KG1 (cell line): ENCODE data around the gene NRXN3.

Experiments used
- DNase-seq: peaks from one replicate; lab custom pipeline; 2025; lab: John Stamatoyannopoulos, UW

Gene NRXN3

DNA sequence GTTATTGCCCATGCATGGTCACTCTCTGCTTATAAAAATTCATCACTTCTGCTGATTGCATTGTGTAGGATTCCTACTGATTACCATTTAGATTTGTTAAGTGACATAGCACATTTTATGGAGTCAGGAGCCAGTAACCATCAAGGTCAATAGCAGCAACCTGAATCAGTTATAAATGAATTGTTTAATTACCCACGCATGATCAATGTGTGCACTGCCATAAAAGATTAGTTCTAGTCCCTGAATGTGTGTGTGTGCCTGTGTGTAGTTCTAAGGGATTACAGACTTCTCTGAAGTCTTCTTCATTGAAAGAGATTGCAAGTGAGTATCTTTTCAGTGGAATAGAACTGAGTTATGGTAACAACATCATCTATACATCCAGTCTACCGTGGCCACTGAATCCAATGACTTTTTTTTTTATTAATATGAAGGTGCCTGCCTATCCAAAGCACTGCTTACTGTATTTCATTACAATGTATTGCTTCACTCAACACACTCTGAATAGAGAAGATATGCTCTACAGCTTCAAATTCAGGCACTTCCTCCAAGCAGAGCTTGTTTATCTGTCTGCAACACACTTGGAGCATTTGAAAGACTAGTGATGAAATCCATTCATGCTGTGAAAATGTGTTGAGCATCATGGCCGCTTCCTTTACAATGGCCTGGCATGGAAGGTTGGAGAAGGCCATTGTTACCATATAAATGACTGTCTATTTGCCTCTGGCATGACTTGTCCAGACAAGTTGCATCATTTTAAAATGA lies 1659.4 kb downstream of the NRXN3 start:
- no peak for DNase-seq

DNA sequence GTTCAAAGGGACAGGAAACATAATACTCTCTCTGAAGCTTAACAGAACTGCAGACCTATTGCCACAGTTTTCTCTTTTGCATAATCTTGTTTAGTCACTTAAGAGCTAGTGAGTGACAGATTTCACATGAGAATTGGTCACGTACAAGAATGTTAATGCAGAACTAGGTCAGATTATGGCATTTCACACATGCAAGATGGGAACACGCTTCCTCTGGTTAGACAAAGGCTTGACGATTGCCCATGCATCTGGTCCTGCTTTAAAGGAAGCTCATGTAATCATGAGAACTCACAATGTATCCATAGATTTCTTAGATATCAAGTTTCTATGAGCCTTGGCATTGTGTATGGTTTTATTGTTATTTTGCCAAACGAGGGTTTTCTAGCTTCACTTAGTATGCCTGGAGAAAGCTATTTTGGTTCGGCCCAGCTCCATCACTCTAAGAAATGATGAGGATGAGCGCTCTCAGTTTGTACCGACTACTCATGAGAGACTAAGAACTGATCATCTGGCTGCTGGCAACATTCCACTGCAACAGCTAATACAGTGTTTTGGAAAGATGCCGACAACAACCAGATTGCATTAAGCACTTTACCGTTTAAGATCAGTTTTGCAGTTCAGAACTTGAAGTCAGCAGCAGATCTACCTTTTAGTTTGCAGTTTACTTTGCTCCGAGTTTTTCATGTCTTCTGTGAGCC lies 1661.2 kb downstream of the NRXN3 start:
- DNase-seq = no peak

DNA sequence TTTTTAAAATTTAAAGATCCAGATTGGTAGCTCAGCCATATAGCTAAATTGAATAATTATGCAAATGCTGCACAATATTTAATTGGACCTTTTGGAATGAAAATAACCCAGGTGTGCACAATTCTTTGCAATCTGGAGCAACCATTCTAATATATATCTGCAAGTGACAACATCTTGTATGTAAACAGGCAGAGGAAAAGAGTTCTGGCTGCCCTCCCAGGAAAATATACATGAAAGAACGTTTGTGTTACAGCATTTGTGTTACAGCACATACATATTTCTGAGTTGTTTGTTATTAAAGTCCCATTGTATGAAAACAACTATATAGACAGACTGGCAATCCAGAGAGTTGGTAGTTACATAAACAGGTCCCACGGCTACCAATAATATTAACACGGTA lies 1663.6 kb downstream of the NRXN3 start:
- DNase-seq = no peak

DNA sequence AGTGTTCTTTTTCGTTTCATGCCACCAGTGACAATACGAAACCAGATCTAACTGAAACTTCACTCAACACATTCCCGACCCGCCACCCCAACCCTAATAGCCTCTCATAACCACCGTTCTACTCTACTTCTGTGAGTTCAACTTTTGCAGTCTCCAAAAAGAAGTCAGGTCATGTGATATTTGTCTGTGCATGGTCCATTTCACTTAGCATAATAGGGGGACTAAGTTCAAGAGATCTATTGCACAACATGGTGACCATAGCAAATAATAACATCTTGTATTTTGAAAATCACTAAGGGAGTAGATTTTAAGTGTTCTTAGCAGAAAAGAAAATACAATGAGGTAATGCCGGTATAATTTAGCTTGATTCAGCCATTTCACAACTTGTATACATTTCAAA lies 1664.7 kb downstream of the NRXN3 start:
- DNase-seq = no peak

DNA sequence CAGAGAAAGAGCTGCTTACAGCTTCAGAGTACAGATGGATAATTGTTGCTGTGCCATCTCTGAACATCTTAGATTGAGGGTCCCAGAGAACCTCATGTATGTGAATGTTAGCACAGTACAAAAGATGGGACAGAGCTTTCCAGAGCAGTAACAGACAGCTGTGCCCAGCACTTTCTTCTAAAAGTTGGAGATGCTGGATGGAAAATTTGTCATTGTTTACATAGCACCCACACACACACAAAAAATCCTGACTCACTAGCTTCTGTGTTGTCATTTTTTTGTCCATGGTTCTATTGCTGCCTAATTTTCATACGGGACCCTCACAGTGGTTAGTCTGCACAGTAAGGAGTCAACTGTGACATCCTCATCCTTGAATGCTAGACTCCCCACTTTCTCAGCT lies 1666.4 kb downstream of the NRXN3 start:
- DNase-seq = no peak

DNA sequence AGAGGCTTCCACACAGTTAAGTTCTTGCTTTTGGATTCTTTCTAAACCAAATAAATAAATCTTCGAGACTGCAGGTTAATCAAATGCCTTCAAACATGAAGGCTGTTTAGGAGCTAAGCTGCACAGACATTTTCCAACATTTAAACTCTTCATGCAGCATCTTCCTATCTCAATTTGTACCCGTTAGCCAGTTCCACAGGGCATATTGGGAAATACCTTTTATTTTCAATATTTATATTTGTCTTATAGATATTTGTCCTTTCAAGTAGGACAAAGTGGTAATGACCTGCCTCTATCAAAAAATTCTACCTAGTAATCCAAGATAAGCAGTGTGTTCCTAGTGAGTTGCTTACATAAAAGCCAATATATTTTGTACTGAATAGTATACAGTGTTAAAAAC lies 1667.5 kb downstream of the NRXN3 start:
- no peak for DNase-seq

DNA sequence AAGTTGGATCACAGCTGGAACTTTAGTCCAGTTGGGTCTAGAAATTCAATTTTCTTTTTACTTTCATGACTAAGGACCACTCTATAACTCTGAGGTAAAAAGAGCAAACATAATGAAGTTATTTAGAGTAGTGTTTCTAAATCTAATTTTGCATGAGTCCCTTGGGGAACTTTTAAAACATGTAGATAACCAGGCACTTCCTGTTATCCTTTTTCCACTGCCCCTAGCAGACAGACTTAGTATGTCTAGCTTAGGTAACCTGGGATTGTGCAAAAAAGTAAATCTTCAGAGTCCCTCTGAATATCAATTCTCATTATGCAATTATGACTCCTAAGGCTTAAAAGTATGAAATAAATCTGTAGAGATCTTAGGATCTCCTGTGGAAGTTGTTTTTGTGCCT lies 1669.9 kb downstream of the NRXN3 start:
- DNase-seq = no peak

DNA sequence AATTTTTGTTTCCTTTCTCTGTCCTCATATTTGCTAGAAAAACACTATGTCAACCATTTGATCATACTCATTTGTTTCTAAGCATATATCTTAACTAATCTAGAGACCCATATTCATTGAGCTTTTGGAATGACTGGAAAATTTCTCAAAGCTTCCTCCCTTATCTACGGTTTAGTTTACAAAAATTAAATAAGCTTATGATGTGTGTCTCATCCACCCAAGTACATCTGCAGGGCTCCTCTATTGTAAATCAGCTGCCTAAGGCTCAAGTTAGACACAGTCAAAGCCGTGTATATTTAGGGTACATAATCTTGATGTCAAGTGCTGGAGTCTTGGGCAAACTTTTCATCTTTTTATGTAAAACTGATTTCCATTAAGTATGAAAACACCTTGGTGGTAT lies 1670.7 kb downstream of the NRXN3 start:
- no peak for DNase-seq

DNA sequence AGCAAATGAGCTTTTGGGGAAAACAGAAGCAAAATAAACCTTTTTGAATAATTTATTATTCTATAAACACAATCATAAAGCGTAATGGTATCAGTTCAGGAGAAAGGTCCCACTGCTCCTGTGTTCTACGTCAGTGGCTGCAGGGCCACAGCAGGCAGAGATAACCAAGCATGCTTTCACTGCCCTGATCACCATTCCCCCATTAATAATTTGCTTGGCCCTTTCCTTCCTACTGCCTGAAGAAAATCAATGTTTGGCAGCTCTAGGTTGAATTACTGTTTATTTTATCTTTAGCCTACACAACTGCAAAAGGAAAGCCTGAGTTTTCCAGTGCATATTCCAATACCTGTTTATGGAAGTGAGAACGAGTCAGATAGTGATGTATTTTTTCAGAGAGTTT lies 1671.3 kb downstream of the NRXN3 start:
- DNase-seq = no peak

DNA sequence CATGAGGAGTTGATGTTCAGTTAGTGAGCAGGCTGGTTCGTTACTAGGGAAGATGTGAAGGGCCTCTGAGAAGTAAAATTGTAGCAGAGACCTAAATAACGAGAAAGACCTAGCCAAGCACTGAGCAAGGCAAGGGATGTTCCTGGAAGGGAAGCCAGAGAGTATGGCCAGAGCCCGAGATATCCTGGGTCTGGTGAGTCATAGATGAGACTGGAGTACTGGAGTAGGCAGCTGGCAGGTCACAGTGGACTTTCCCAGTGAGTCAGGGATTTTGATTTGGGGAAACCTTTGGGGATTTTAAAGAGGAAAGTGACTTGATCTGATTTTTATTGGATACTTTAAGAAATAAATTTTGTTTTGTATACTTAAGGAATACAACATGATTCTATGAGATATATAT lies 1672.1 kb downstream of the NRXN3 start:
- no peak for DNase-seq

DNA sequence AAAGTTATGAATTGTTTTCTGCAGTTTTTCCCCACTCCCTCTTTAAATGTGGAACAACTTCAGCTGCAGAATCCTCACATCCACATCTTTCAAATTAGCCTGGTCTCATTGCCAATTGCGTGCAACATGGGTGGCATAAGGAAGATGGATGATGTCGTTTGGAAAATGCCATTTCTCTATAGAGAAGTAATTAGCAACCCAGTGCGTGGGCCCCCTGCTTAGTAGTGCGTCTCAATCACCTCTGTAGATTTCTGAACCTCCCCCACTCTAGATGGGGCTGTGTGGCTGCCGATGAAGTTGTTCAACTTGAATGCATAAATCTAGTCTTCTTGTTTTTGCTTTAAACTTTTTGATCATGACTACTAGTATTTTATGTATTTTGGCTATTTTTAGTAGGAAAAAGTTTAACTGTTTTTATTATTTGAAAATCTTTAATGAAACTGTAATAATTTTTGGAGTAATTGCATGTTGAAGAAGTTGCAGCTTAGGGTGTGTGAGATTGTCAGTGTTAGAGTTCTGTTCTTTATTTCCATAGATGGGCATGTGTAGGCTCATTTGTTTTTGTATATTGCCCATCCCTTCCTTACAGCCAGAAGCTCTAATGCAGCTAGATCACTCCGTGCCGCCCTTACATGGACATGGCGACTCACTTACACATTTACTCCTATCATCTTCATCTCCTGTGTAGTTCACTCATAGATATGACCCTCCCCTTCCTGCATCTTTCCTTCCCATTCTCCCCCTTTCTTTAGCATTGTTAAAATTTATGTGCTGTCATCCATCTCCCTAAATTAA lies 1683.0 kb downstream of the NRXN3 start:
- DNase-seq = no peak

DNA sequence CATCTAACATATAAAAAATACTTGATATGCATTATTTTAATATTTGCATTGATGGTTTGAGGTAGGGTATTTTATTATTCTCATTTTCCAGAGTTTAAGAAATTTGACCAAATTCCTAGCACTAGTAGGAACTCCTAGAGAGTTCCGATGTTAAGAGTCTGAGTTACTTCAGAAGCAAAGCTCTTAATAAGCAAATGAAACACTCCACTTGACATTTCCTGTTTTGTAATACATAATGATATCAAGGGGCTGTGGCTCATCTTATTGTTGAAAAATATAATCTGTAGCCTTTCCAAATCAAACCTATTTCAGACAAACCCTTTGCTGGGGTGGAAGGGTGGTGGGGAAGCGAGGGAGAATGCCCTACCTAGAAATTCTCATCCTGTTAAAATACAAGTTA lies 1685.6 kb downstream of the NRXN3 start:
- DNase-seq = no peak

DNA sequence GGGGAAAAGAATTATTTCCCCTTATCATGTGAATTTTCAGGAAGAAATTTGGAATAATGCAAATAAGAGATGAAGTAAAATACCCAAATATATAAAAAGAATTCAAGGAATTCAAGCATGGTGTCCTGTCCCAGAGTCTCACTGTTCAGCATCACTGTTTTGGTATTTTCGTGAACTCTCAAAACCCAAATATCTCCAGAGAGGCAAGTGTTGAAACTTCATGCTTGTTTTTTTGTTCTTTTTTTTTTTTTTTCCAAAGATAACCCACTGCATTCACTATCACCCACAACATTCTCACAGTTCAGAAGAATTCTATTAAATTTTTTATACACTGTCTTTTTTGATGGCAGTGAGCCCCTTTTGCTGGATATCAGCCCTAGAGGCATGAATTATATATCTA lies 1686.2 kb downstream of the NRXN3 start:
- DNase-seq = no peak

DNA sequence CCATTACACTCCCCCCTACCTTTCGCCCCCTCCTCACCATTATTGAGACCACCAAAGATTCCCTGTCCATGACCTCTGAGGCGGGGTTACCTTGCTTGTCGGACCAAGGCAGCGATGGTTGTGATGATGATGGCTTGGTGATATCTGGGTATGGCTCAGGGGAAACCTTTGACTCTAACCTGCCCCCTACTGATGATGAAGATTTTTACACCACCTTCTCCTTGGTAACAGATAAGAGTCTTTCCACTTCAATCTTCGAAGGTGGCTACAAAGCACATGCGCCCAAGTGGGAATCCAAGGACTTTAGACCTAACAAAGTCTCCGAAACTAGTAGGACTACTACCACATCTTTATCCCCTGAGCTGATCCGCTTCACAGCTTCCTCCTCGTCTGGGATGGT lies 1690.9 kb downstream of the NRXN3 start:
- no peak for DNase-seq

DNA sequence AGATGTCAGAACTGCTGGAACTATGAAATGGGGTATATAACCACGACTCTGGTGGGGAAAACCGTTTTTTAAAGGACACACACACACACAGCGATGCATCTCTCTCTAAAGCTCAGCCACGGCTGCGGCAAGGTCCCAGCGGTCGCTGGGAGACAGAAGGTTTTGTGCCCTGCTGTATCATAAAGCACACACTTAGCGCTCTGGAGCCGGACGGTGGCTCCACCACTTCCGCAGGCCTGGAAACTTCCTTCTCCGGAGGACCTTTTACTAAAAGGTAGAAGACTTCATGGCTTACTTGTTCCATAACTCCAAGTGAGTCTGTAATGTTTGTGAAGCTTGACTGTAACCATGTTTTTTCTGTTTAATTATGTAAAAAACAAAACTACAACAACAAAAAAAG lies 1691.9 kb downstream of the NRXN3 start:
- no peak for DNase-seq

DNA sequence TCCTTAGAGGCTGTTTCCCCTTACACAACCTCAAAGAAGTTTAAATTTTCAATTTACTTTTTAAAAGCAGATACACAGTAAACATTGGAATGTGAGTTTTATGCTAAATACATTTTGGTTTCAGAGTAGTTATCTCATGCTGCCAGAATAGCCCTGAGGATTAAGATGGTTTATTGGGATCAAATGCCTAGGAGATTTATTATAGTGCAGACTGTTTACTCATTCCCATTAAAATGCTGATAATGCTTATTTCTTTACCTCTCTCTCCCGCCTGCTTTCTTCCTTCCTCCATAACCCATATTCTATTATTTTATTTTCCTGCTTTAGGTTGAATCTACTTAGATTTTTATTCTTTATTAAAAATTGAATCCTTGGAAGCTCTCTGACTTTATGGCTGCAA lies 1701.0 kb downstream of the NRXN3 start:
- DNase-seq = no peak

DNA sequence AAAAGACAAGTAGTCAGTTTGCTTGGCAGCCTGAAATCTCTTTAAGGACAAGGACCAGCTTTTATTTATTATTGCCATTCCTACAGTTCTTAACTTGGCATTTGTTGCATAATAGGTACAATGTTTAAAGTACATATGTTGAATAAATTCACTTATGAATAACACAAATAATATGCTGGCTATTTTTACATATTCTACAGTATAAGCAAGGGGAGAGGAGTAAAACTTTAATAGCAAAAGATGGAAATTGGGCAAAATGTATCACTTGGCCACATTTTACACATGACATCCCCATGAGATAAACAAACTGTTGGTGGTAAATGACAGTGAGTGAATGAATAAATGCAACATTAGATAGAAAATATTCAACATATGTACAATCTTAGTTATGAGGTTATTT lies 1708.1 kb downstream of the NRXN3 start:
- DNase-seq = no peak

DNA sequence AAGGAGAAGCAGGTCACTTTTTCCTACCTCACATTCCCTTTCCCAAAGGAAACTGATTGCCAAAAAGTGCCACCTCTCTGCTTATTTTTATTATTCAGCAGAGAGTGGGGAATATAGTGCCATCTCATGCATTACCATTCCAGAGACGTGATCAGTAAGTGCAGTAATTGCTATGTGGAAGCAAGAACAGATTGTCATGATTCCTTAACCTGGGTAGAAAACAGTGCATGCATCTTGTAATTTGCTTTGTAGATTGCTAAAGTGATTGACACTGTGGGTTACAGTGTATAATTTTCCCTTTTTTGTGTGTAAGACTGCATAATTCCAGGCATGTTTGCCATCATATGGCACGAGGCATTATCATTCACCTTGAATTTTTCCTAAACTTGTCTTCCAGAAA lies 1708.6 kb downstream of the NRXN3 start:
- no peak for DNase-seq

DNA sequence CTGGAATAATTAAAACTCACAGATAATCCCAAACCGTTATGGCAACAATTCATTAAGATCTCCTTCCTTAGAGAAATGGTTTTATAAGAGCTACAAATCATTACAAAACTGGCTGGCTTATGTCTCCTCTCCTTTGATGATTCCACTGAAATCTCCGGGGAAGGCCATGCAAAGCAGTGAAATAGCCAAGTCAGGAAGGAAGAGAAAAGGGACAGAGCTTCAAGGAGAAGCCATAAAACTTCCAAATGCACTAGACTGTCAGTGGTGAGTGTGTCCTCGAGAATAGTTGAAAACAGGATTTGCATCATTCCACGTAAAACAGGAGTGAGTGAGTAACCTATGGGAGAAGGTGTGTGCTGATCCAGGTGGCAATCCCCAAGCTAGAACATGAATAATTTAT lies 1711.1 kb downstream of the NRXN3 start:
- no peak for DNase-seq

DNA sequence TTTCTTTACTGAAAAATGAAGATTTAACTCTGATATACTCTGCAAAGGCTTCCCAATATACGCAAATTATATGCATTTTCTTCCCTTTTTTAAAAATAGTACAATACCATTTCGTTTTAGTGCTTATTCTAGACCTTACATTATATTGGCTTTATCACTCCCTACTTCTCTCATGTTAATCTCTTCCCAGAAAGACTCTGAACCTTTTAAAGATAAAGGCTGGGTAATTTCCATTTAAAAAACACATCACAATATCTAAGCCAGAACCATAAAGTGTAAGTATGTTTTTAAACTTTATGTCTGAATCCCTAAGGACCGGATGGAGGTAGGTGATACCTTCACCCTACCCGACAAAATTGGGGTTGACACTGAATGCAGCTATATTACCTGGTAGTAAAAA lies 1720.4 kb downstream of the NRXN3 start:
- no peak for DNase-seq

DNA sequence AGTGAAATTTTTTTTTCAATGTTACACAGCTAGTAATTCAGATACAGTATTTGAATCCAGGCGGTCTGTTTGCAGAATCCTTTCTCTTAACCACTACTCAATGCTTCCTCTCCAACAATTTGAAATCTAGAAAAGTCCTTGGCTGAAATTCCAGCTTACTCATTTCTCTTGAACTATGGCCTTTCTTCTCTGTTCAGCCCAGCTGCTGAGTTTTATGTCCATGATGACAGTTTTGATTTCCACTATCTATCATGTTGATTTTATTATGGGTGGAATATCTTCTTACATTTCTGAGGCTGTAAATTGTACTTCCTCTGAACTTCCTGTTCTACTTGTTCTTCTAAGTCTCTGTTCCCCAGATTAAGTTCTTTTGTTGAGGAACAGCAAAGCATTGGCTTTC lies 1725.8 kb downstream of the NRXN3 start:
- no peak for DNase-seq

DNA sequence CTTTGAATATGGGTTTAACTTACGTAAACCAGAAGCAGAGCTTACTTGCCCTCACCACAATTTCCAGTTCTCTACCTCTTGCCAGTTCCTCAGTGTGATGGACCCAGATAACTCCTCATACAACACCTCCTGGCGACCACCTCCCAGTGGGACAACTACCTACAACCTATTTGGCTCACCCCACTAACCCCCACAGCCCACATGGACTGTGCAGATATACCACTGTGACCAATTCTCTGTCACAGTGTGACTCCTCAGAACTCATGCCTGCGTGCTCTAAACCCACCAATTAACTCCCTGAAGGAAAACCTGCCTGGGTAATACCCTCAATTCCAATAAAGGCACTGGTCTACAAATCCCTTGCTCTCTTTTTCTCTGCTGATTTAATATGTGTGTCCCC lies 1729.4 kb downstream of the NRXN3 start:
- DNase-seq = no peak

DNA sequence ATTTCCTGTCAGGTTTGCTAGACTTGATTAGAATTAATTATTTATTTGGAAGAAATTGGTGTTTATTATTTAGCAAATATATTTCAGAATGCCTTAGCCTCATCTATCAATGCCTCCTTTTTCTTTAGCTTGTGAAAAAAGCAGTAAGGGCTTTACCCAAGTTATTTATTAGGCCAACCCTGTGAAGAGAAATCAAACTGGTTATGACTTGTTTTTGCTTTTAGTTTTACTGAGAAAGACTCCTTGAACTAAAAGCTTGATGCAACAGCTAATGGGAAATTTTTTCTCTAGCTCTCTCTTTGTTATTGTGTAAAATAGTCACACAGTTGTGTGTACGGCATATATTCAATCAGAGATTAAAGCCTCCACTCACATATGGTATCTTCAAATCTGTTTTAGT lies 1734.3 kb downstream of the NRXN3 start:
- DNase-seq = no peak
